ENCODE data around the gene KCNQ2. TPM values are rescaled to one million over a fixed set of nuclear protein-coding genes. Genes with fewer than 3 reads are reported as not detected.

KCNQ2 gene
- total and polyA plus RNA-seq, 10 of the 15 experiments (the other 5 are each of a cell fraction or from before 2014, with no cell fraction given), result 0.06 to 0.49 (median 0.26) TPM; not detected in 7

- TF ChIP-seq REST (IDR thresholded peaks at IDR 0.05; ENCODE audit: low read depth, low read length) (no peak), SMAD5 (IDR thresholded peaks at IDR 0.05; ENCODE audit: low read depth) (no peak), FOXK2 (IDR thresholded peaks at IDR 0.05) (no peak), SP1 (IDR thresholded peaks at IDR 0.05; ENCODE audit: low read depth, low read length) (no peak), CREB1 (IDR thresholded peaks at IDR 0.05; ENCODE audit: low read depth) (no peak)
These were observed 15.4 kb upstream of the KCNQ2 start (continued) for GRCh38 chr20:63487781-63488241.

DNA sequence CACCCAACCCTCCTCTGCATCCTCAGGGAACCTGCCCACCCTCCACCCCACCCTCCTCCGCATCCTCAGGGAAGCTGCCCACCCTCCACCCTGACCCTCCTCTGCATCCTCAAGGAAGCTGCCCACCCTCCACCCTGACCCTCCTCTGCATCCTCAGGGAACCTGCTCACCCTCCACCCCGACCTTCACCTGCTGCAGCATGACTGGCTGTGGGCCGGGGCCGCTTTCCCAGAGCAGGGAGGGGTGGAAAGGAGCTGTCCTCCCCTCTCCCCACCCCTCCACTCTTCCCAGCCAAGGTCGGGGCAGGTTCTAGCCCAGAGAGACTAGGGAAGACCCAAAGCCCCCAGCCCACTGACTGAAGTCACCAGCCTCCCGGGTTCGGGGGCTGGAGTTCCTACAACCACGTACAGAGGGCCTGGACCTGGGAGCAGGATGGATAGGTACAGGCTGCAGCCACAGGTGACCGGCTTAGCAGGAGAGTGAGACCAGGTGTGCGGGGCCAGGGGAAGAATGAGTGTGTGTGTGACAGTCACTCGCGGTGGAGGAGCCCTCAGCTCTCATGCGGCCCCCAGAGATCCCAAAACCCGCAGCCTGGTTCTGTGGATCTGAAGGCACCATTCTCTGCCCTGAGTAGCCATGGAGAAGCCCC lies 14.8 kb upstream of the KCNQ2 start:
- no peak overlapping the region for H2AFZ ChIP-seq (ENCODE audit: control insufficient read depth, low read depth, low read length)
- CTCF ChIA-PET, result no interaction called here
- H3K9me3 ChIP-seq (replicated peaks; ENCODE audit: control insufficient read depth, insufficient read depth, low read length), result no peaks in the 10 kb centered on the region
- in situ Hi-C loops (cut with MboI) (no loop called here), intact Hi-C loops (cut with micrococcal nuclease; ENCODE audit: unreplicated experiment) (no loop called here)
- no peak overlapping the region for H3K4me3 ChIP-seq
- RAD21 ChIA-PET (ENCODE audit: unreplicated experiment), result no interaction called here
- SMC1A ChIA-PET (ENCODE audit: uncharacterized antibody, unreplicated experiment), result no interaction called here
- no peaks in the 10 kb centered on the region for H3K36me3 ChIP-seq (ENCODE audit: control insufficient read depth in 2 of 2, insufficient read depth in 2 of 2, low read length in 1 of 2)
- POLR2A ChIA-PET, result no interaction called here
- H3K79me2 ChIP-seq (ENCODE audit: control insufficient read depth, insufficient read depth, low read length), result no peaks in the 10 kb centered on the region
- BruUV-seq (replicated peaks), result no TSS peak
- no peaks in the 10 kb centered on the region; the same call in 1 of the 2 replicates for H3K4me1 ChIP-seq (ENCODE audit: control insufficient read depth, insufficient read depth, low read length)
- H3K4me2 ChIP-seq (ENCODE audit: control insufficient read depth, insufficient read depth), result no peak overlapping the region
- FAIRE-seq, result no peak
- 38% methylated on average over 13 of the region's 14 CpGs for WGBS (ENCODE audit: insufficient coverage, insufficient replicate concordance, low lambda C conversion rate, missing lambda C conversion rate)
- H3K27ac ChIP-seq (ENCODE audit: control insufficient read depth, insufficient read depth), result no peak overlapping the region
- no peak for DNase-seq (ENCODE audit: low read depth, low spot score)
- no peak for TF ChIP-seq TCF3 (IDR thresholded peaks at IDR 0.05; ENCODE audit: borderline replicate concordance, insufficient read depth, low read depth, low read length)
- ATAC-seq, result no peak
- no peak overlapping the region for H3K9ac ChIP-seq (ENCODE audit: control insufficient read depth, insufficient read depth, low read length)
- H3K27me3 ChIP-seq (replicated peaks in 1 of 2; ENCODE audit: control insufficient read depth in 2 of 2, insufficient read depth in 2 of 2, low read length in 1 of 2), result peaks cover 0 to 1% of the 10 kb centered on the region in 2 experiments; a peak in 1 of 4 replicates
- H4K20me1 ChIP-seq (ENCODE audit: control insufficient read depth, insufficient read depth), result no peaks in the 10 kb centered on the region
